ENCODE measurements around the gene TIMM23.
A peak's percentile ranks its signal among the peaks of the same experiment; 100 is the strongest.
"Not testable (repeated sequence)": the region's sequence is repeated elsewhere in the genome, so short reads cannot be mapped to it uniquely, and the experiment has no call there.

Gene TIMM23

GRCh38 chr10:46022978-46023702 is 50.9 kb downstream of the TIMM23 start:
- DNase-seq (ENCODE audit: low spot score), result peak; percentile 89

GRCh38 chr10:46024948-46025347 is 52.7 kb downstream of the TIMM23 start:
- no peak for DNase-seq (ENCODE audit: low spot score)

GRCh38 chr10:46025406-46025805 is 53.1 kb downstream of the TIMM23 start:
- no peak for DNase-seq (ENCODE audit: low spot score)

GRCh38 chr10:46026106-46026505 is 53.8 kb downstream of the TIMM23 start:
- DNase-seq (ENCODE audit: low spot score), result no peak

GRCh38 chr10:46028584-46029460 is 56.5 kb downstream of the TIMM23 start:
- peak; percentile 44 for DNase-seq (ENCODE audit: low spot score)

GRCh38 chr10:46029461-46030030 is 57.3 kb downstream of the TIMM23 start:
- DNase-seq (ENCODE audit: low spot score), result no peak

- peak; percentile 96 for DNase-seq (ENCODE audit: low spot score)
Measured at GRCh38 chr10:46030091-46030937, 58.0 kb downstream of the TIMM23 start, which contains the start of gene NCOA4. Gene NCOA4 (minus strand): TSS chr10:46030623. CDS start chr10:46016680, 13,943 bp downstream.

GRCh38 chr10:46031648-46032532 is 59.6 kb downstream of the TIMM23 start:
- no peak for DNase-seq (ENCODE audit: low spot score)

GRCh38 chr10:46033602-46034011 is 61.3 kb downstream of the TIMM23 start:
- DNase-seq (ENCODE audit: low spot score), result no peak

- no peak for DNase-seq (ENCODE audit: low spot score)
Measured at GRCh38 chr10:46035923-46036849, 63.9 kb downstream of the TIMM23 start.

- DNase-seq (ENCODE audit: low spot score), result no peak
Measured at GRCh38 chr10:46037107-46037825, 65.0 kb downstream of the TIMM23 start.

GRCh38 chr10:46040004-46040403 is 67.7 kb downstream of the TIMM23 start:
- no peak for DNase-seq (ENCODE audit: low spot score)

GRCh38 chr10:46042527-46042926 is 70.2 kb downstream of the TIMM23 start:
- no peak for DNase-seq (ENCODE audit: low spot score)

- DNase-seq (ENCODE audit: low spot score), result no peak
Measured at GRCh38 chr10:46046261-46046660, 74.0 kb downstream of the TIMM23 start, which contains the start of gene MSMB. Gene MSMB (minus strand): TSS chr10:46046269. CDS start chr10:46046237, 32 bp downstream.

- DNase-seq (ENCODE audit: low spot score), result peak; percentile 22
Measured at GRCh38 chr10:46048152-46048551, 75.9 kb downstream of the TIMM23 start.

GRCh38 chr10:46049497-46049831 is 77.2 kb downstream of the TIMM23 start:
- DNase-seq (ENCODE audit: low spot score), result not testable (repeated sequence)

- no peak for DNase-seq (ENCODE audit: low spot score)
Measured at GRCh38 chr10:46050941-46051623, 78.8 kb downstream of the TIMM23 start.

- peak; percentile 20 for DNase-seq (ENCODE audit: low spot score)
Measured at GRCh38 chr10:46052057-46052790, 79.9 kb downstream of the TIMM23 start.
